ENCODE data around the gene UBE2D2.
"Not testable (repeated sequence)": the region's sequence is repeated elsewhere in the genome, so short reads cannot be mapped to it uniquely, and the experiment has no call there.

Gene UBE2D2

DNA sequence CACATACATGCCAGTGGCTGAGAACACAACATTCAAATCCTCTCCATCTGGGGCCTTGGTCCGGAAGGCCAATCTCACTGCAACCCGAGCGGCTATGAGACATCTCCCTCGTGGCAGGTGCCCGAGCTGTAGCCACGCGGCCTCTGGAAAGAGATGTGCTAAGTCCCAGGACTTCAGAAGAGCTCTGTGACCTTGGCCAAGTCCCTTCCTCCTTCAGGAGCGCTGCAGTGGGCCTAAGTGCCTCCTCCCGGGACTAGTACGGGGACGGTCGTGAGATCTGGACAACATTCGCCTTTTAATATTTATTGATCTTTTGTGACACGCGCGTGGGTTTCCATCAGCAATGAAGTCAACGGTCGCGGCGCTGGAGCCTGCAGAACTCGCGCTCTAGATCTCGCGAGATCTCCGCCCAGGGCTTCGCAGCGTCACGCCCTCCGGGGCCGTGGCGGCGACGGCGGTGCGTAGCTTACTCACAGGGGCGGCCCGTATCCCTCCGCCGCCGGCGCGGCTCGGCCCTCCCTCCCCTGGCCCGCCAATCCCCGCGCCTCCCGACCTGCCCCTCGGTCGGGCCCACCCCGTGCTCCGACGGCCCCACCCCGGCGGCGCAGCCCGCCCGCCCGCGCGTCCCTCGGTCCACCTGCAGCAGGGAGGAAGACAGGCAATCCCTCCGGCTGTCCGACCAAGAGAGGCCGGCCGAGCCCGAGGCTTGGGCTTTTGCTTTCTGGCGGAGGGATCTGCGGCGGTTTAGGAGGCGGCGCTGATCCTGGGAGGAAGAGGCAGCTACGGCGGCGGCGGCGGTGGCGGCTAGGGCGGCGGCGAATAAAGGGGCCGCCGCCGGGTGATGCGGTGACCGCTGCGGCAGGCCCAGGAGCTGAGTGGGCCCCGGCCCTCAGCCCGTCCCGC lies at the start of gene UBE2D2:
TSS of gene UBE2D2 (plus strand) at position 588 of the 903 bp plus-strand sequence. CDS start 453 bp downstream, outside the sequence.
- Histone ChIP-seq H3K36me3 (ENCODE audit: control insufficient read depth, insufficient read depth, low read length) (no peaks in the 10 kb centered on the region), H3K9ac (ENCODE audit: low read length) (peak within 1 kb of the TSS; percentile 88), H3K4me3 (ENCODE audit: low read length) (peak within 1 kb of the TSS; percentile 93), H3K27me3 (ENCODE audit: control insufficient read depth, insufficient read depth, low read length) (no peaks in the 10 kb centered on the region), H3K4me1 (ENCODE audit: control insufficient read depth, insufficient read depth, low read length) (peaks cover 13% of the 10 kb centered on the region), H3K27ac (ENCODE audit: low read depth, low read length) (peak within 1 kb of the TSS; percentile 97)

DNA sequence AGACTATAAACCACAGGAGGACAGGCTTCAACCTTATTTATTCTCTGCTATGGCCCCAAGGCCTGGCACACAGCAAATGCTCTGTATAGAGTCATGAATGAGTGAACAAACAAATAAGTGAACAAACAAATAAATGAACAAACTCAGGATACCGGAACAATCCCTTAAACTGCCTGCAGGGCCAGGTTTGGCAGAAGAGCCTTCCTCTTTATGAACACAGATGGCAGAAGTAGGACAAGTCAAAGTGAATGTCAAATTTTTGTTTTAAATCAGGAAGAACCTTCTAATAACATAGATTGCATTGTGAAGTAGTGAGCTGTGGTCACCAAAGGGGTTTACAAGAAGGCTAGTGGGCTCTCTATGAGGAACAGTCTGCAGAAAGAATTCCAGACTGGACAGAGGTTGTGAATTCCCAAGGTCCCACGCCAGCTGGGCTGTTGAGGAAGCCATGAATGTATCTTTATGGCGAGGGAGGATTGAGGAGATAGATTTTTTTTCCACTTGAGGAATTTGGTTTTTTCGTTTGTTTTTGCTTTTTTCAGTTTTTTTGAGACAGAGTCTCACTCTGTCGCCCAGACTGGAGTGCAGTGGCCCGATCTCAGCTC lies 48.3 kb upstream of the UBE2D2 start:
- no peak overlapping the region for H3K4me3 ChIP-seq (ENCODE audit: low read length)
- H3K27ac ChIP-seq (ENCODE audit: low read depth, low read length) = no peak overlapping the region
- H3K36me3 ChIP-seq (ENCODE audit: control insufficient read depth, insufficient read depth, low read length) = no peaks in the 10 kb centered on the region
- H3K27me3 ChIP-seq (ENCODE audit: control insufficient read depth, insufficient read depth, low read length) = no peaks in the 10 kb centered on the region
- no peaks in the 10 kb centered on the region for H3K4me1 ChIP-seq (ENCODE audit: control insufficient read depth, insufficient read depth, low read length)
- H3K9ac ChIP-seq (ENCODE audit: low read length) = no peak overlapping the region

DNA sequence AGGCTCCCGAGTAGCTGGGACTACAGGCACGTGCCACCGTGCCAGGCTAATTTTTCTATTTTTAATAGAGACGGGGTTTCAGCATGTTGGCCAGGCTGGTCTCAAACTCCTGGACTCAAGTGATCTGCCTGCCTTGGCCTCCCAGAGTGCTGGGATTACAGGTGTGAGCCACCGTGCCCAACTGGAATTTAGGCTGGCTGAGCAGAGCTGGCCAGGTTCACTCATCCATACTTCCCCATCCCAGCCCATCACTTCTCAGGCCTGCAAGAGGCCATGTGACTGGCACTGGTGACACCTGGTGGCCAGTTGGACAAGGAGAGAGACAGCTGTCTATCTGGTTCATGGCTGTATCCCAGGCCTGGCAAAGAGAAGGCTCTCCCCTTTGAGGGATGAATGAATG lies 47.7 kb upstream of the UBE2D2 start:
- H3K27me3 ChIP-seq (ENCODE audit: control insufficient read depth, insufficient read depth, low read length); H3K4me3 ChIP-seq (ENCODE audit: low read length); H3K9ac ChIP-seq (ENCODE audit: low read length); H3K27ac ChIP-seq (ENCODE audit: low read depth, low read length); H3K36me3 ChIP-seq (ENCODE audit: control insufficient read depth, insufficient read depth, low read length); H3K4me1 ChIP-seq (ENCODE audit: control insufficient read depth, insufficient read depth, low read length): not testable (repeated sequence)

DNA sequence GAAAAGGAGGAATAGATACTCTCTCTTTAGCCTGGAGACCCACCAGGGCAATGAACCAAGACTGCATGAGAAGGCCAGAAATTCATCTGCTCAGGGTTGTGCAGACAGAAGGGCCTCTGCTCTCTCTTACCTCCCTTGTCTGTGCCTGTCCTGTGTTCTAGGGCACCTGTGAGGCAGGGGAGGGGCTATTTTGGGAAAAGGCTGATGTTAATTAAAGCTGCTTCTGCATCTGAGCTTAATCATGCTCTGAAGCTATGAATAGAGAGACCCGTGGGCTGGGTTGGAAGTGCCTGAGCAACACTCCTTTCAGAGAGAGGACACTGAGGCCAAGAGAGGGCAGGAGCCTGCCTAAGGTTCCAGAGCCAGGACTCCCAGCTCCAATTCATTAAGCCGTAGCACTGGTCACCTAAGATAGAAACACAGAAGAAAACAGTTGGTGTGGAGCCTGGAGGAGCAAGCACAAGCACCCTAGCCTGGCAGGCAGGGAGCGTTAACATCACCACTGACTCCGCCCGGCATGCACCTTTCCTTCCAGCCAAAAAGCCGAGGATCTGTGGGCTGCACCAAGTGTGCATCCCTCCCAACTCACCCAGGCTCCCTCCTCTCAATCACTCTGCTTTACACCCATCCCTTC lies 47.2 kb upstream of the UBE2D2 start:
- Histone ChIP-seq H3K4me3 (ENCODE audit: low read length) (no peak overlapping the region), H3K27ac (ENCODE audit: low read depth, low read length) (no peak overlapping the region), H3K4me1 (ENCODE audit: control insufficient read depth, insufficient read depth, low read length) (no peaks in the 10 kb centered on the region), H3K27me3 (ENCODE audit: control insufficient read depth, insufficient read depth, low read length) (no peaks in the 10 kb centered on the region), H3K9ac (ENCODE audit: low read length) (no peak overlapping the region), H3K36me3 (ENCODE audit: control insufficient read depth, insufficient read depth, low read length) (no peaks in the 10 kb centered on the region)

DNA sequence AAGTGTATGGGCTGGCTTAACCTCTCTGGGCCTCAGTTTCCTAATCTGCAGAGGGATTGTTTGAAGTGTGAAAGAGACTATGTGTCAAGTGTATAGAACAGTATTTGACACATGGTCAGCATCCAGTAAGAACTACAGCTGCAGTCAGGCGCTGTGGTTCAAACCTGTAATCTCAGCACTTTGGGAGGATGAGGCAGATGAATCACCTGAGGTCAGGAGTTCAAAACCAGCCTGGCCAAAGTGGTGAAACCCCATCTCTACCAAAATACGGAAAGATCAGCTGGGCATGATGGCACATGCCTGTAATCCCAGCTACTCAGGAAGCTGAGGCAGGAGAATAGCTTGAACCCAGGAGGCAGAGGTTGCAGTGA lies 46.7 kb upstream of the UBE2D2 start:
- Histone ChIP-seq H3K4me1 (ENCODE audit: control insufficient read depth, insufficient read depth, low read length) (no peaks in the 10 kb centered on the region), H3K27ac (ENCODE audit: low read depth, low read length) (no peak overlapping the region), H3K4me3 (ENCODE audit: low read length) (no peak overlapping the region), H3K9ac (ENCODE audit: low read length) (no peak overlapping the region), H3K36me3 (ENCODE audit: control insufficient read depth, insufficient read depth, low read length) (no peaks in the 10 kb centered on the region), H3K27me3 (ENCODE audit: control insufficient read depth, insufficient read depth, low read length) (no peaks in the 10 kb centered on the region)

DNA sequence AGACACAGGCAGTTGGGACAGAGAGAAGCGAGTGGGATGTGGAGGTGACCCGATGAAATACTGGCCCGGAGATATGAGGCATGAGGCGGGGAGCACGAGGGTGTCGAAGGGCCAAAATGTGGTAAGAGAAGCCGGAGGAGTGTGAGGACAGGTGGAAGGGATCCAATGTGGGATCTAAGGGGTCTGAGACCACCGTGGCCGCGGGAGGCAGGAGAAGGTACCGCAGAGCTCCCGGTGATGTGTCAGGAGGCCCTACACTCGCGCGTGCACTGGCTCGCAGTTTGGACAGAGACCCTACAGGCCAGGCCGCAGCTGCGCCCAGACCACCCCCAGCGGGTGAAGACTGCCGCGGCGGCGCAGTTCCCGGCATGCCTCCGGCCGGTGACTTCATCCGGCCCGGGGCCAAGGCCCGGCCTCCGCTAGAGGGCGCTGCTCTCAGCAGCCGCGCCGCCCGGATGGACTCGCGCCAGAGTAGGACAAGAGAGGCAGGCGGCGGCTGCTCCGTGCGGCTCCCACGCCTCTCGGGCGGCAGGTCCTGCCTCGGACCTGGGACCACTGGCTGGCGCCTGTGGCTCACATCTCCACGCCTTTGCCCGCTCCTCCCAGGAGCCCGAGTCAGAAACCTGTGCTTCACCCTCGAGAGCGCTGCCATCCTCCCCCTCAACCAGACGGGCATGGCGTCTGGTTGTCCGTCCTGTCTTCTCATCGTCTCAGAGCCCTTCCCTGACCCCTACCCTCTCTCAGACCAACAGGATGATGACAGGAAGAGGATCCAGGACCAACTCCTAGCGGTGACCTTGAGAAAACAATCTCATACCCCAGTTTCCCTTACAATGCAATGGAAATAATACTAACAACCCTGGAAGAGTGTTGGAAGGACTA lies 43.2 kb upstream of the UBE2D2 start:
- Histone ChIP-seq H3K4me1 (ENCODE audit: control insufficient read depth, insufficient read depth, low read length) (no peaks in the 10 kb centered on the region), H3K36me3 (ENCODE audit: control insufficient read depth, insufficient read depth, low read length) (no peaks in the 10 kb centered on the region), H3K4me3 (ENCODE audit: low read length) (peak overlapping the region; percentile 66), H3K9ac (ENCODE audit: low read length) (peak overlapping the region; percentile 52), H3K27ac (ENCODE audit: low read depth, low read length) (peak overlapping the region; percentile 44), H3K27me3 (ENCODE audit: control insufficient read depth, insufficient read depth, low read length) (no peaks in the 10 kb centered on the region)

DNA sequence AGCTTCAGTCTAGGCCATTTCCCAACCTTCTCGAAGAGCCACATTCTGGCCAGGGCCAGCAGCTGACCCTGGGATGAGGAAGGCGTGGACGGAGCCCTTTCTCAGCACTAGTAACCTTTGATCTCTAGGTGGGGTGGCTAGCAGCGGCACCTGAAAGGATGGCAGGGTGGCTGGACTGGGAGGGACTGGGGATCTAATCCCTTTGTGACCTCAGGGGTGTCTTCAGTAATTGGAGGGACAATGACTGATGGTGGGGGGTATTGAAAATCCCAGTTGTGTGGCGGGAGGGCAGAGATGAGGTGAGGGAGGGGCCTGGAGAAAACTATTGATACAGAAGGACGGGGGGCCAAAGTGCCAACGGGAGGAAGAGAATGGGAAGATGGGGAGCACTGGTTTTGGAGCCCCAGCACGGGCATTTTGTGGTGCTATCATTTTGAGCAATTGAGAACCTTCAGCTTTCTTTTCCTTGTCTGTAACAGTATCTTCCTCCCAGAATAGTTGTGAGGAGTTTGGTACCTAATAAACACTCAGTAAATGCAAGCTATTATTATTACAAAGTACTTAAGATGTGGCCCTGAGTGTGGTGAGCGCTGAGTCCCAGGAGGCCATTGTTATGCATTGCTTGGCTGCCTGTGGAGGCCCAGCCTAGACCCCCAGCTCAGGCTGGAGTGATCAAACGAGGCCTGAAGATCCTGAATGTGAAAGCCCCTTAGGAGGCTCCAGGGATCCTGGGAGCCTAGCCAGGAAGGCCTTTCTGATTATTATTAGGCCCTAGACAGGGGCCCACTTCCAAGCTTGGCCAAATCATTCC lies 37.3 kb upstream of the UBE2D2 start:
- Histone ChIP-seq H3K9ac (ENCODE audit: low read length) (no peak overlapping the region), H3K4me3 (ENCODE audit: low read length) (peak overlapping the region; percentile 8), H3K27me3 (ENCODE audit: control insufficient read depth, insufficient read depth, low read length) (no peaks in the 10 kb centered on the region), H3K27ac (ENCODE audit: low read depth, low read length) (no peak overlapping the region), H3K4me1 (ENCODE audit: control insufficient read depth, insufficient read depth, low read length) (no peaks in the 10 kb centered on the region), H3K36me3 (ENCODE audit: control insufficient read depth, insufficient read depth, low read length) (no peaks in the 10 kb centered on the region)

DNA sequence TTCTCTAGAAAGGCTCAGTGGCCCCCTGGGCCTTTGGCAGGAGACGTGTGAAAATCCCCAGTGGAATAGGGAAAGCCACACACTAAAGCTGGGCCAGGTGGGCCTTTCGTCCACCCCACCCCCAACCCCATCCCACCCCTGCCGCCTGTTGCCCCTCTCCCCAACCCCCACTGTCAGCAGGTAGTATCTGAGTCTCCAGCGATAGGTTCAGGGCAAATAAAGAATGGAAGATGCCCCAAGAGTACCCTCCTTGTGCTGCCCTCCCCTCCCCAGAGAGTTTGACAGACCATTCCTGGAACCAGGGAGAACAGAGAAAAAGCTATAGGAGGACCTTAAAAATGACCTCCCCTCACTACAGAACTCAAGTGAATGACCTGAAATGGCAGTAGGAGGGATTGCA lies 36.7 kb upstream of the UBE2D2 start:
- H3K27ac ChIP-seq (ENCODE audit: low read depth, low read length) = no peak overlapping the region
- no peak overlapping the region for H3K9ac ChIP-seq (ENCODE audit: low read length)
- H3K36me3 ChIP-seq (ENCODE audit: control insufficient read depth, insufficient read depth, low read length) = no peaks in the 10 kb centered on the region
- H3K27me3 ChIP-seq (ENCODE audit: control insufficient read depth, insufficient read depth, low read length) = no peaks in the 10 kb centered on the region
- no peak overlapping the region for H3K4me3 ChIP-seq (ENCODE audit: low read length)
- no peaks in the 10 kb centered on the region for H3K4me1 ChIP-seq (ENCODE audit: control insufficient read depth, insufficient read depth, low read length)

DNA sequence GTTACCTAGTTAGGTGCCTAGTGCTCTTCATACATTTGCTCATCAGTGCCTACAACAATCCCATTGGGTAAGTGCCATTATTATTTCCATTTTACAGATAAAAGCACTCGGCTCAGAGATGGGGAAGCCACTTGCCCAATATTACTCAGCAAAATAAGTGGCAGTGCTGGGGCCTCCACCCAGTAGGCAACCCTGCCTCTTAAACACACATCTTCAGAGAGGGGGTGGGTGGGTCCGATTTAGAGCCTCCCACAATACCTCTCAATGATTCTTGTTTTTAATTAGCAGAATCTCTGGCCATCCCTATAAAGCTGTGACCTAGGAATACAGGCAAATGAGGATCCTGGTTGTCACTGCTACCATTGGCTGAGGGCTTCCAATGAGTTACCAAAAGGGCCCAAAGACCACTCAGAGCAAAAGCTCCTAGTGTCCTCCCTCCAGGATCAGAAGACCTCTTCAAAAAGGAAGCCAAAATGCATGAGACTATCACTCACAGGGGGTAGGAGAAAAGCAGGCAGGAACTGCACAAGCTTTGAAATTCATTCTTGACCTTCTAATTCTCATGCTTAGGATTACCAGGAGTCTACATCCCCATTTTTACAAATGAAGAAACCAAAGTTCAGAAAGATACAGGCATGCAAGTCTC lies 36.1 kb upstream of the UBE2D2 start:
- Histone ChIP-seq H3K9ac (ENCODE audit: low read length) (no peak overlapping the region), H3K36me3 (ENCODE audit: control insufficient read depth, insufficient read depth, low read length) (no peaks in the 10 kb centered on the region), H3K27ac (ENCODE audit: low read depth, low read length) (no peak overlapping the region), H3K27me3 (ENCODE audit: control insufficient read depth, insufficient read depth, low read length) (no peaks in the 10 kb centered on the region), H3K4me3 (ENCODE audit: low read length) (no peak overlapping the region), H3K4me1 (ENCODE audit: control insufficient read depth, insufficient read depth, low read length) (no peaks in the 10 kb centered on the region)

DNA sequence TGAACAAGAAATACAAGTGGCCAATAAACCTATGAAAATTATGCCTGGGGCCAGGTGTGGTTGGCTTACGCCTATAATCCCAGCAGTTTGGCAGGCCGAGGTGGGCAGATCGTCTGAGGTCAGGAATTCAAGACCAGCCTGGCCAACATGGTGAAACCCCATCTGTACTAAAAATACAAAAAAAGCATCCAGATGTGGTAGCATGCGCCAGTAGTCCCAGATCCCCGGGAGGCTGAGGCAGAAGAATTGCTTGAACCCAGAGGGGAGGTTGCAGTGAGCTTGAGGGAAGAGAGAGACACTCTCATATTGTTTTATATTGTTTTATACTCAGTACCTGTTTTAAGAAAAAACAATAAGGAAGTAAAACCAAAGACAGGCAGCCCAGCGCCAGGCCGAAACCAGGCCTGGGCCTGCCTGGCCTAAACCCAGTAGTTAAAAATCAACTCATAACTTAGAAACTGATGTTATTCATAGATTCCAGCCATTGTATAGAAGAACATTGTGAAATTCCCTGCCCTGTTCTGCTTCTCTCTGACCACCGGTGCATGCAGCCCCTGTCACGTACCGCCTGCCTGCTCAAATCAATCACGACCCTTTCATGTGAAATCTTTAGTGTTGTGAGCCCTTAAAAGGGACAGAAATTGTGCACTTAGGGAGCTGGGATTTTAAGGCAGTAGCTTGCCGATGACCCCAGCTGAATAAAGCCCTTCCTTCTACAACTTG lies 35.4 kb upstream of the UBE2D2 start:
- H3K36me3 ChIP-seq (ENCODE audit: control insufficient read depth, insufficient read depth, low read length); H3K27me3 ChIP-seq (ENCODE audit: control insufficient read depth, insufficient read depth, low read length); H3K4me3 ChIP-seq (ENCODE audit: low read length); H3K4me1 ChIP-seq (ENCODE audit: control insufficient read depth, insufficient read depth, low read length); H3K27ac ChIP-seq (ENCODE audit: low read depth, low read length); H3K9ac ChIP-seq (ENCODE audit: low read length): not testable (repeated sequence)

Measured in rectal smooth muscle tissue (tissue), 1 donor.